Panc1 (cell line): Measurements from ENCODE around the gene GPX7. TPM values are rescaled to one million over a fixed set of nuclear protein-coding genes. Genes with fewer than 3 reads are reported as not detected.

Experiments
- ATAC-seq: fragments of 200-7000 bp; cut with Tn5 transposase; 2 replicates; pipeline ENCODE4 v1.9.1; 2020; ENCODE audit warnings: mild to moderate bottlenecking, moderate library complexity
- BruUV-seq: library from RNA; stranded (reverse); fragments of 400-500 nt; replicated peaks from 2 replicates; lab custom pipeline; 2021; lab: Mats Ljungman, UMichigan
- CTCF ChIA-PET: fragments of 300-600 bp; sonication (Branson Sonifier 250); formaldehyde crosslinking; loops from one replicate; lab custom pipeline; 2022; ENCODE audit warnings: antibody characterized with exemption; lab: Charles Lee
- POLR2A ChIA-PET: fragments of 300-600 bp; sonication (Branson Sonifier 250); formaldehyde crosslinking; loops from one replicate; lab custom pipeline; 2022; ENCODE audit warnings: antibody characterized with exemption; lab: Charles Lee
- DNase-seq: peaks from one replicate; pipeline ENCODE4 v3.0.0-alpha.2; 2010; ENCODE audit warnings: low read depth, low spot score
- H3K27ac ChIP-seq: 2 replicates; pipeline ENCODE4 v1.5.1; 2011; ENCODE audit warnings: mild to moderate bottlenecking, low read length, inconsistent platforms
- H3K27me3 ChIP-seq: fragments of 200-500 bp; sonication (Bioruptor generic); 2 replicates; pipeline ENCODE4 v1.6.0; 2014; ENCODE audit warnings: low read length, inconsistent platforms; ENCODE audit not compliant: control insufficient read depth, insufficient read depth
- H3K36me3 ChIP-seq: fragments of 200-500 bp; sonication (Bioruptor generic); 2 replicates; pipeline ENCODE4 v1.5.1; 2014; ENCODE audit warnings: inconsistent platforms, mild to moderate bottlenecking, low read length, moderate library complexity; ENCODE audit not compliant: control insufficient read depth, insufficient read depth
- H3K4me1 ChIP-seq: 2 replicates; pipeline ENCODE4 v1.5.1; 2011; ENCODE audit warnings: inconsistent platforms, mild to moderate bottlenecking, low read length, moderate library complexity; ENCODE audit not compliant: control insufficient read depth, insufficient read depth
- H3K4me3 ChIP-seq, 2 experiments: 2 replicates each; pipeline ENCODE4 v1.5.1; 2011 to 2012; ENCODE audit warnings: low read depth in 2 of 2, low read length in 2 of 2, mild to moderate bottlenecking in 2 of 2, inconsistent platforms in 1 of 2, moderate library complexity in 1 of 2
- H3K9me3 ChIP-seq: fragments of 200-500 bp; sonication (Bioruptor generic); 2 replicates; pipeline ENCODE4 v1.5.1; 2014; ENCODE audit warnings: low read depth, mild to moderate bottlenecking, inconsistent platforms, low read length, moderate library complexity; ENCODE audit not compliant: control insufficient read depth, insufficient read depth
- CTCF ChIP-seq: fragments of 450-650 bp; IDR thresholded peaks from 2 replicates; pipeline ENCODE4 v1.5.1; 2017; ENCODE audit warnings: mild to moderate bottlenecking
- POLR2AphosphoS5 ChIP-seq: IDR thresholded peaks from 2 replicates; pipeline ENCODE4 v1.6.1; 2012; ENCODE audit warnings: mild to moderate bottlenecking, low read depth, low read length, moderate library complexity
- REST ChIP-seq, 2 experiments: IDR thresholded peaks; 2 replicates each; pipeline ENCODE4 v1.6.1; 2011 to 2012; ENCODE audit warnings: low read depth in 2 of 2, control low read depth in 1 of 2, low read length in 1 of 2, mild to moderate bottlenecking in 1 of 2, moderate library complexity in 1 of 2; ENCODE audit not compliant: insufficient read depth in 1 of 2
- SIN3A ChIP-seq: IDR thresholded peaks from 2 replicates; pipeline ENCODE4 v1.6.1; 2012; ENCODE audit warnings: low read depth, mild to moderate bottlenecking, low read length, moderate library complexity, borderline replicate concordance; ENCODE audit not compliant: insufficient read depth
- TCF7L2 ChIP-seq: IDR thresholded peaks from 2 replicates; pipeline ENCODE4 v1.6.1; 2011; ENCODE audit warnings: mild to moderate bottlenecking, low read depth, low read length, inconsistent platforms
- in situ Hi-C: cut with HindIII; loops from 2 replicates; pipeline ENCODE4 v1.10.0; 2016; ENCODE audit warnings: low sequenced_read_pairs, low pct_unique_long_range_greater_than_20kb
- intact Hi-C: fragments of 100-400 bp; cut with micrococcal nuclease; formaldehyde crosslinking; loops from one replicate; pipeline ENCODE4 v1.10.0; 2022; ENCODE audit not compliant: unreplicated experiment
- total RNA-seq: library from RNA; stranded (reverse); gene quantifications from one replicate; pipeline ENCODE4 v1.2.1, GENCODE V29; 2021; ENCODE audit not compliant: unreplicated experiment

GPX7 gene
- total RNA-seq, 1 experiment from 2014 or later = 11.2 TPM

- Histone ChIP-seq H3K9me3 (no peaks in the 10 kb centered on the region), H3K27me3 (no peaks in the 10 kb centered on the region), H3K27ac (no peak overlapping the region), H3K36me3 (no peaks in the 10 kb centered on the region), H3K4me1 (peaks cover 9% of the 10 kb centered on the region; the same call in 1 of the 2 replicates), H3K4me3 (no peak overlapping the region)
- no peak for ATAC-seq
- in situ Hi-C loops (no loop called here), intact Hi-C loops (no loop called here)
- no TSS peak for BruUV-seq
- no peak for TF ChIP-seq SIN3A
- no peak for DNase-seq
- ChIA-PET POLR2A (no interaction called here), CTCF (interaction anchor here (0.6 to 0.7 kb wide), 2 partner anchors 51 to 1885 kb away, joined by 4 to 12 read pairs; no protein-coding TSS in a partner anchor)
Observed at GRCh38 chr1:52604063-52604770, 2.0 kb downstream of the GPX7 start.

- CTCF ChIA-PET = no interaction called here
- no peaks in the 10 kb centered on the region for H3K27me3 ChIP-seq
- no peak overlapping the region for H3K27ac ChIP-seq
- no peak for DNase-seq
- TF ChIP-seq REST (IDR thresholded peaks at IDR 0.05; ENCODE audit: insufficient read depth in 1 of 2, low read depth in 2 of 2, low read length in 1 of 2) (no peak), SIN3A (no peak), CTCF (no peak), POLR2AphosphoS5 (no peak), TCF7L2 (no peak)
- ATAC-seq = no peak
- H3K9me3 ChIP-seq = no peaks in the 10 kb centered on the region
- in situ Hi-C loops (no loop called here), intact Hi-C loops (no loop called here)
- H3K36me3 ChIP-seq = no peaks in the 10 kb centered on the region
- BruUV-seq = no TSS peak
- H3K4me3 ChIP-seq = no peak overlapping the region
- POLR2A ChIA-PET = interaction anchor here (0.5 kb wide), 1 partner anchor 50 kb away, joined by 3 read pairs; no protein-coding TSS in a partner anchor
- no peaks in the 10 kb centered on the region for H3K4me1 ChIP-seq
Observed at GRCh38 chr1:52613636-52614373, 11.6 kb downstream of the GPX7 start.
